ENCODE data around the gene ARID1B. TPM values are rescaled to one million over a fixed set of nuclear protein-coding genes. Genes with fewer than 3 reads are reported as not detected.
A peak's percentile ranks its signal among the peaks of the same experiment; 100 is the strongest.

Gene ARID1B
- total and polyA plus RNA-seq, 10 of the 15 experiments (the other 5 are each of a cell fraction or from before 2014, with no cell fraction given), result 24.7 to 133 (median 54.6) TPM

- no peak for TF ChIP-seq REST (IDR thresholded peaks at IDR 0.05; ENCODE audit: low read depth, low read length)
- peak; percentile 40 to 42; a peak in 1 of 4 replicates for TF ChIP-seq IKZF2 (IDR thresholded peaks at IDR 0.05)
- no peak for TF ChIP-seq ESRRA (IDR thresholded peaks at IDR 0.05; ENCODE audit: low read length)
- TF ChIP-seq PKNOX1 (IDR thresholded peaks at IDR 0.05), result 0 out of 2 replicates have a peak, but pooled peaks have one; percentile 11
- TF ChIP-seq ZNF384 (IDR thresholded peaks at IDR 0.05; ENCODE audit: borderline replicate concordance, low read depth, low read length), result no peak
- TF ChIP-seq BMI1 (IDR thresholded peaks at IDR 0.05; ENCODE audit: borderline replicate concordance), result no peak
- TF ChIP-seq PAX5 (IDR thresholded peaks at IDR 0.05; ENCODE audit: borderline replicate concordance, low read depth, low read length), result no peak
- no peak for TF ChIP-seq SMC3 (IDR thresholded peaks at IDR 0.05; ENCODE audit: borderline replicate concordance, low read length)
- no peak for TF ChIP-seq GABPA (IDR thresholded peaks at IDR 0.05; ENCODE audit: low read depth)
- TF ChIP-seq ZNF274 (IDR thresholded peaks at IDR 0.05; ENCODE audit: insufficient read depth, insufficient read length), result no peak
- no peak for TF ChIP-seq JUND (IDR thresholded peaks at IDR 0.05; ENCODE audit: low read depth, low read length)
- TF ChIP-seq KAT2A (conservative IDR thresholded peaks at IDR 0.05; ENCODE audit: control insufficient read depth, low read depth, low read length), result no peak
- no peak for TF ChIP-seq CREB1 (IDR thresholded peaks at IDR 0.05; ENCODE audit: low read depth)
- TF ChIP-seq NBN (IDR thresholded peaks at IDR 0.05), result no peak
- no peak for TF ChIP-seq EP300 (IDR thresholded peaks at IDR 0.05; ENCODE audit: borderline replicate concordance in 1 of 2, control insufficient read depth in 1 of 2, low read depth in 2 of 2, low read length in 2 of 2)
- TF ChIP-seq BCLAF1 (IDR thresholded peaks at IDR 0.05), result no peak
- TF ChIP-seq MEF2A (IDR thresholded peaks at IDR 0.05; ENCODE audit: insufficient read depth, low read depth, low read length), result no peak
- TF ChIP-seq IKZF1 (conservative IDR thresholded peaks at IDR 0.05), result 0 out of 2 replicates have a peak, but pooled peaks have one; percentile 36
- TF ChIP-seq POLR2AphosphoS5 (IDR thresholded peaks at IDR 0.05; ENCODE audit: low read length), result no peak
- no peak for TF ChIP-seq PAX8 (IDR thresholded peaks at IDR 0.05)
- no peak for TF ChIP-seq E4F1 (IDR thresholded peaks at IDR 0.05; ENCODE audit: borderline replicate concordance, partially characterized antibody)
Measured at GRCh38 chr6:156729248-156729647, 47.9 kb upstream of the ARID1B start (continued).

Data from GM12878 (cell line).